ENCODE measurements around the gene ACTA2. TPM values are rescaled to one million over a fixed set of nuclear protein-coding genes. Genes with fewer than 3 reads are reported as not detected.

The ACTA2 gene
- polyA plus RNA-seq, 12 donors = 197 to 298 (median 223) TPM; not detected in 1

DNA sequence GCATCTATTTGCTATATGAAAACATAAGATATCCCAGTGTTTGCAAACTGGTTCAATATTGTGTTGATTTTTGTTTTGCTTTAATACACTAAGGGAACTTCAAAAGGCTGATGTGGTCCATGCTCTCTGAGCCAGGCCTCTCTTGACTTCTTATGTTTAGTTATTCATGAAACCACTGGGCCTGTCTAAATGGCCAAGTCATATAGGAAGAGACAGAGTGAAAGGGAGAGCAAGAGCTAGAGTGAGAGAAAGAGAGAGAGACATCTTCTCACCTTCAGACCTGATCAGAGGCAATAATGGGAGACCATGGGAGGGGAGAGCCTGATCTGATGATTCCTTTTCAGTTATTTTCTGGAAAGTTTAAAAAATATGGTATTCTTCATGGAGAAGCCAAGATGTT, 32.0 kb upstream of the ACTA2 start:
- no peak for DNase-seq

DNA sequence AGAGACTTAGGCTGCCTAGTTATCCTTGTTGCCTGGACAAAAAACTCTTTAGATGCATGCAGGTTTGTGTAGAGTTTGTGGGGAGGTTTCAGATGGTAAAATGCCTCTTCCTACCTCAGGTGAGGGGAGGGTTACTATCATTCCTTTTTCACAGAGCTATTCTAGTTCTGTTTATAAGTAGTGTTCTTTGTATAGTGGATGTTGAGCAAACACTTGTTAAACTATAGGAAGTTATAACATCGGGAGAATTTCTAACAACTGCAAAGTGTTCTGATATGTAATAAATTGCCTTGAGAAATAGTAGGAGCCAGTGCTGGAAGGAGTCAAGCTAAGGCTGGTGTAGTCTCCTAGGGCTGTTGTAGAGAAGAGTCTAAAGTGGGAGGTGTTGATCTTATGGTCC, 31.4 kb upstream of the ACTA2 start:
- DNase-seq = no peak

DNA sequence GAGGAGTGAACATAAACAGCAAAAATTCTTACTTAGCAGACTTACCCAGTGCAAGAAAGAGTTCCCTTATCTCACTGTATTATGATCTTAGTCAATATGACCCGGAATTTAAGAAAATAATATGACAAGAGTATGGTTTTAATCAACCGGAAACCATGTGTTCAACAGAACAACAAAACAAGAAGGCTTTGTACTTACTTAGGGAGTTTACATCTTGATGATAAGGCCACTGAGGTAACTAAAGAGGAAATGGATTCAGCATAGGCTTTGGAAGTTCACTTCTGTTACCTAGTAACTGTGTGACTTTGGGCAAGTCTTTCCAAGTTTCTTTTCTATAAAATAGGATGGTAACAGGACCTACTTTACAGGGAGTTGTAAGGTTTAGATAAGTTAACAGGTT, 30.6 kb upstream of the ACTA2 start:
- no peak for DNase-seq

- DNase-seq = no peak
These were observed 29.8 kb upstream of the ACTA2 start for GRCh38 chr10:88982366-88982765.

- no peak for DNase-seq
These were observed 28.9 kb upstream of the ACTA2 start for GRCh38 chr10:88981435-88981834.

DNA sequence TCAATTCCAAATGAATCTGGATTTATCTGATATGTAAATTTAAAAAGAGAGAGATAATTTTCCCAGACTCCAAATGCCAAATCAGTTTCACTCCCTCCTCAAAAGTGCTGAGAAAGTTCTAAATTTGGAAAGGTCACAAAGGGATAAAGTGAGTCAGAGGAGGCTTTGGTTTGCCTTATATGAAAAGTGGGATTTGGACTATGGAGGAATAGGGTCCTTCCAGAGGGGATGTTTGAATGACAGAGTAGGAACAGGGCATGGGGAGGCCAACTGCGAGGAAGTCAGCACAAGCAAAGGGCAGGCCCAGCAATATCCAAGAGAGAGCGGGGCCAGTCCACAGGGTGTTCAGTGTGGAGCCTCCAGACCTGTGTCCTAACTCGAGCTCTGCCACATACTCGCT, 28.2 kb upstream of the ACTA2 start:
- no peak for DNase-seq

DNA sequence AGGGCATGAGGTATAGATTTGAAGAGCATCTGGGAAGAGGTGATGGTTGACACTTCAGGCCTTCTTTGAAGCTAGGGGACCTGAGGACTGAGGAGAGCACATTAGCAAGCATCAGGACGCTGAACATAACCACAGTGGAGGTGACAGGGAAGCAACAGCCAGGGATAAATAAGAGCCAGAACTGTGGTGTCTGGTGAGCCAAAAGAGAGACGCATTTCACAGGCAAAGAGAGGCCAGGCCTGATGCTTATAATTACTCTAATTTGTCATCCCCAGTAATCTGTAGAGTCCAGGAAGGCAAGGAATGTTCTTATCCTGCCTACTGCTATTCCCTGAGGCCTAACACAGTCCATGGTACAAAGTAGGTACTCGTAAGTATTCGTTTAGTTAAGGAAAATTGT, 27.7 kb upstream of the ACTA2 start:
- no peak for DNase-seq

DNA sequence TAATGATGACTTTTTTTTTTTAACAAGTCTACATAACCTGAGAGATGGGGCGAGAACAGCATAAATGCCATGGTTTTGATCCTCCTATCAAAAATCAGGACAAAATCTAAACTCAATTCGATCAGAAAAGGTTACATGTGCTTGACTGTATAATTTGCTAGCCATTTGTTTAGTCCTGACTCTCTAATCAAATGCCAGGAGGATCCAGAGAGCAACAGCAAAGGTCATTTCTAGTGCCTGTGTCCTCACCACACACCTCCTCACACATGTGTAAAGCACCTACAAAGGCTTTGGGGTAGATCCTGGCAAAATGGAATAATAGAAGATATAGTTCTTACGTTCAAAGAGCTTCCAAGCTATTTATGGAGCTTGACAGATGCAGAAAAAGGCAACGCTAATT, 27.0 kb upstream of the ACTA2 start:
- DNase-seq = no peak

- DNase-seq = no peak
These were observed 26.6 kb upstream of the ACTA2 start for GRCh38 chr10:88979153-88979562.

DNA sequence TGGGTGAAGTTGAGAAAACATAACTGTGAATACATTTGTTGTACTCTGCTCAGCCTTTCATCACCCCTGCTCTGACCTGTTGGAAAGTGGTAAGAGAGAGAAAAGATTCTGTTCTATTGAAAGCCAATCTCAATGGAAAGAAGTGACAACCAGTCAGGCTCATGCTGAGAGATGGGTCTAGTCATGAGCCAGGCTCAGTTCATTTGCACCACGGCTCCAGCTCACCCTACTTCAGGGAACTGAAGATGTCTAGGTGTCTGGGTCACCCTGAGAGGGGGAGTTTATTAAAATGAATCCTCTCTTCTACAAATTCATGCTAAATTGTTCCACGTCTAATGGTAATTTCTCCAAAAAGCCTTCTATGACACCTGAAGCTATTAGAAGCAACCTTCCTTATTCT, 25.9 kb upstream of the ACTA2 start:
- DNase-seq = no peak

DNA sequence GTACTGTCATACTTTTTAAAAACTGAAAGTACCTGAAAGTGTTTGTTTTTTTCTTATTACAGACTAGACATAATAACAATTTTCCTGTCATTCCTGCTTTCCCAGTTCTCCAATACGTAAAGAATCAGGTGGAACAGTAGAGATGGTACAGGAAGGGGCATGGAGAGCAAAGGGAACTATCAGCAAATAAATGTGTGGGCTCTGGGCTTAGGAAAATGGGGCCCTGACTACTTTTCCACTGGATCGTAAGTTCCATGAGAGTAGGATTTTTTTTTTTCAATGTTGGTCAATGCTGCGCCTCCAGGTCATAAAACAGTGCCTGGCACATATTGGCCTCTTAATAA, 22.8 kb upstream of the ACTA2 start:
- no peak for DNase-seq

DNA sequence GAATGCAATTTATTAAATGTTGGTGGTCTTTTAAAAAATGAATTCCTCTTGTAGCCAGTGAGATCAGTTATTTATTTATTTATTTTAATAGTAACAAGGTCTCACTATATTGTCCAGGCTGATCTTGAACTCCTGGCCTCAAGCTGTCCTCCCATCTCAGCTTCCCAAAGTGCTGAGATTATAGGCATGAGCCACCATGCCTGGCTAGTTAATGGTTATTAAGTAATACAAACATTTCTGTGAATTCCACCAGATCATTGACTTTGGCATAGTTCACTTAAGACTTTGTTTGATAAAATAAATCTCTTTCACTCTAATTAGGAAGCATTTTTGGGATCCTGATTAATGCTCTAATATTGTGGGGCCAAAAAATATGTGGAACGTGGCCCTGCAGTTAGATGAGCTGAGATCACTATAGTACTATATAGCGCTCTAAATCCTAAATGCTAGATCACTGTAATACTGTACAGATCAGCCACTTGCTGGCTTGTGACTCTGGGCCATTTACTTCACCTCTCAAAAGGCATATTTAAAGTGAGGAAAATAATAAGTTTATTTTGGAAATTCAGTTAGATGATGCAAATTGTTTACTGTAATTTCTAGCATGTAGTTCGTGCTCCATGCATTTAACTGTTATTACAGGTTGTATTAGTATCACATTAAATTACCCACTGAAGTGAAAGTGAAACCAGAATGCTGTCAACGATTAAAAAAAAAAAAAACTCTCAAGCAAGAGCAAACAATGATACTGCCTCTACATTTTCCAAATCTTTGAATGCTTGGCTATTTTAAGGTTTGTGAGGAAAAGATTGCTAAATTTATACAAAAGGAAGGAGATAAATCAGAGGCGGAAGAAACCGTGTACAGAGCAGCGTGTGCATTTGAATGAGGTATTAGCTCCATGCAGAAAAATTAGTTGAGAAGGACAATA, 22.1 kb upstream of the ACTA2 start:
- DNase-seq = no peak

DNA sequence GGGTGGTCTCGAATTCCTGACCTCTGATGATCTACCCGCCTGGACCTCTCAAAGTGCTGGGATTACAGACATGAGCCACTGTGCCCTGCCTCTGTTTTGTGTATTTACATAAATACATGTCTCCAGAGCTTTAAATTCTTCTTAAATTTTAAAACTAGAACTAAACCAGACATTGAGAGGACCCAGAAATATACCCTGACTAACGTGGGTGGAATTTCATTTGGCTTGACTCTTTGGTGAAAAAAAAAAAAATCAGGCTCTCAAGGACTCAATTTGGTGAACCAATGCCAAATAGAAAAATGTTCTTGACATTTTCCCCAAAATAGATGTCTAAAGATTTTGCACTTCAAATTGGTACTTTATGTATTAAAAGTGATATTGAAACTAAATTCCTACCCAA, 21.4 kb upstream of the ACTA2 start:
- no peak for DNase-seq

DNA sequence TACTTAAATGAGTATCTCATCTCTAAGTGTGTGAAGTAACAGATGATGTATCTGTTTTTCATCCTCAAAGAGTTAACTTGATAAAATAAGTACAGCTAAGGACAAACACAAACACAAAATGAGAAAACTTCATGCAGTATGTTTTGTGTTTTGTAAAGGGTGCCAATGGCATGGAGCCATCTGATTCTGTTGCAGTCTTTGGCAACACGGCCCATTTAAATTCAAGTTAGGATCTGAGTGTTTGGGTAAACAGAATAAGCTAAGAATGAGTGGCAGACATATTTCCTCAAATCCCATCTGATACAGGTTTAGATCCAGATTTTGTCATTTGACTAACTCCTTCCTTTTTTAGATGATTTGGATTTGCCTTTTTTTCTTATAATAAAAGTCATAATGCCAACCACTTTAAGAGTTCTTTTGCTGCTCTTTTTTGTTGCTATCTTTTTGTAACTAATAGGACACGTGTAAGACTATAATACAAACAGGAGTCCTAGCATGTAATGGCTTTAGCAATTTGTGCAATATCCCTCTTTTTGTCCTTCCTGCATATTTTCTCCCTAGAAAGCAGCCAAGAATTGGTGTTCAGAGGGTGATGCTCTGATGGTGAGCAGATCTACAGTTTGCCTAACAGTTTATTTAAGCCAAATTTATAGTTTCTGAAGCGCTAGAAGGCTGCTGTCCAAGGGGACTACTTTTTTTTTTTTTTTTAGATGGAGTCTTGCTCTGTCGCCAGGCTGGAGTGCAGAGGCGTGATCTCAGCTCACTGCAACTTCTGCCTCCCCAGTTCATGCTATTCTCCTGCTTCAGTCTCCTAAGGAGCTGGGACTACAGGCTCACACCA, 18.9 kb upstream of the ACTA2 start:
- DNase-seq = no peak

- no peak for DNase-seq
These were observed 15.8 kb upstream of the ACTA2 start for GRCh38 chr10:88968391-88968790.

- DNase-seq = peak; percentile 29
These were observed 14.2 kb upstream of the ACTA2 start for GRCh38 chr10:88966797-88967196.

- no peak for DNase-seq
These were observed 12.4 kb upstream of the ACTA2 start for GRCh38 chr10:88964869-88965415.

DNA sequence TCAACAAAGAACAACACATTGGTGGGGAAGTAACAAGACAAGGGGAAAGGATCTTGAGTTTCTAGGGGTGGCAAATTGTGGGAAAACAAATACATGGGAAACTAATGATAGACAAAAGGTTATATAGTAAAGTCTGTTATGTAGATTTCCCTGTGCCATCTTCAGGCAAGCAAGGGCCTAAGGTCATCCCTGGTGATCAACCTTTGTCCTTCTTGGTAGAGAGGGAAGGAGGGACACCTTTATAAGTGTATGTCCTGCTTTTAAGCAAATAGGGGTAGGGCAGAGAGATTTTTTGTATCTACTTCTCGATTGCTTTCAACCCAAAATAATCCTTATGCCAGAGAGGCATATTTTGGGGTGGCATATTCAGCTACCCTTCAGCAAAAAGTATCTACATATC, 11.8 kb upstream of the ACTA2 start:
- DNase-seq = no peak

DNA sequence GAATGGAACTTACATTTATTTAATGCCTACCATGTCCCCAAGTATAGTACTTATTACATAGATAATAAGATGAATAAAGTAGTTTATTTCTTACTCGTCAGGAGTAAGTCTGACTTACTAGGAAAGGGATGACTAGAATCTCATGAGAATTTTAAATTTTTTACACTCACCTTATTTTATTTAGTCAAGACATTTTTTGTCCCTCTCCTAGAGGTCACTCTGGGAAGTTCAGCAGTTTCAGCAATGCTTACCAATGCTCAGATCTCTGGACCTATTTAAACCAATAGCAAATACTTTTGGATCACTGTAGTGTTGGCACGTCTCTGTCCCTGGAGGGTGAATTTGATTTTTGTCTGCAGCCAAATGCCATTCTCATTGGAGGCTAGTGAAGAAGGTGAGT, 10.7 kb upstream of the ACTA2 start:
- DNase-seq = no peak

- DNase-seq = no peak
These were observed 9.8 kb upstream of the ACTA2 start for GRCh38 chr10:88962336-88962735.

DNA sequence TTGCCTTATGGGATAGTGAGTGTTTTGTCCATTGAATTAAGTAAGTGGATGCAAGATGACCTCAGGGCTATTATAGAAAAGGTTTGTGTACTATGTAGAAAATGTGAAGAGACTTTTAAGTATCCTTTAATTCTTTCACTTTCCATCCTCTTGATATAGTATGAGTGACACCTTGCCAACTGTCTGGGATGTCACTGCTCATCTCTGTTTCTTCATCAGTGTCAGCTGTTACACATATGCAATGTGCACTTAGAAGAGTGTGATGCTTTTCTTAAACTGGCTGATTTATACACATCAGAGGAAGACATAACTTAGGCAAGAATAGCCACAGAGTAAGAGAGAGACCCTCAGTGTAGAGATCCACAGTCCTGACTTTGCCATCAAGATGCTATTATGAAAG, 8.7 kb upstream of the ACTA2 start:
- no peak for DNase-seq

GRCh38 chr10:88960802-88961201, 8.2 kb upstream of the ACTA2 start:
- DNase-seq = no peak

GRCh38 chr10:88958721-88959120, 6.1 kb upstream of the ACTA2 start:
- DNase-seq = no peak

Data from muscle of arm (tissue), 12 donors.